SK-N-MC (cell line): ENCODE results near the gene CHTF18.

ENCODE experiments used
- DNase-seq: peaks from one replicate; pipeline ENCODE4 v3.0.0-alpha.2; 2011; ENCODE audit warnings: low read depth, low spot score
- H3K27ac ChIP-seq: fragments of 200-600 bp; sonication (generic); 2 replicates; pipeline ENCODE4 v1.5.1; 2016; ENCODE audit warnings: mixed run types
- H3K36me3 ChIP-seq: fragments of 200-600 bp; sonication (generic); 2 replicates; pipeline ENCODE4 v1.6.1; 2017; ENCODE audit warnings: antibody characterized with exemption, low read length, mixed read lengths; ENCODE audit not compliant: insufficient read depth
- H3K4me3 ChIP-seq: fragments of 200-600 bp; sonication (generic); 2 replicates; pipeline ENCODE4 v1.5.1; 2016
- H3K9ac ChIP-seq: fragments of 200-600 bp; sonication (generic); 2 replicates; pipeline ENCODE4 v1.8.0; 2017; ENCODE audit warnings: mixed run types, mixed read lengths; ENCODE audit not compliant: insufficient read length
- H3K9me3 ChIP-seq: fragments of 200-600 bp; sonication (generic); 2 replicates; pipeline ENCODE4 v1.6.1; 2017; ENCODE audit warnings: low read depth, mild to moderate bottlenecking, antibody characterized with exemption, low read length, moderate library complexity, mixed read lengths
- EZH2 ChIP-seq: fragments of 200-600 bp; sonication (generic); IDR thresholded peaks from one replicate; pipeline ENCODE4 v1.6.1; 2017; ENCODE audit warnings: antibody characterized with exemption
- FOXP2 ChIP-seq: optimal IDR thresholded peaks from 2 replicates; pipeline ENCODE3; 2011; ENCODE audit warnings: mild to moderate bottlenecking, moderate library complexity; ENCODE audit not compliant: insufficient read depth; ENCODE audit errors: extremely low read length, control extremely low read depth
- POLR2AphosphoS5 ChIP-seq: IDR thresholded peaks from 2 replicates; pipeline ENCODE4 v1.6.1; 2012; ENCODE audit warnings: mild to moderate bottlenecking, low read depth, low read length, borderline replicate concordance

CHTF18 gene

GRCh38 chr16:838741-839140, 50.3 kb downstream of the CHTF18 start:
- TF ChIP-seq POLR2AphosphoS5 (no peak), EZH2 (no peak), FOXP2 (no peak)
- Histone ChIP-seq H3K36me3 (no peaks in the 10 kb centered on the region), H3K4me3 (no peak overlapping the region), H3K9me3 (no peaks in the 10 kb centered on the region), H3K27ac (no peak overlapping the region), H3K9ac (no peak overlapping the region)
- no peak for DNase-seq

GRCh38 chr16:839643-840408, 51.4 kb downstream of the CHTF18 start:
- TF ChIP-seq POLR2AphosphoS5, result no peak
- TF ChIP-seq EZH2, result no peak
- no peak for TF ChIP-seq FOXP2
- no peaks in the 10 kb centered on the region for H3K9me3 ChIP-seq
- H3K36me3 ChIP-seq, result no peaks in the 10 kb centered on the region
- no peak overlapping the region for H3K4me3 ChIP-seq
- H3K9ac ChIP-seq, result no peak overlapping the region
- DNase-seq, result no peak
- H3K27ac ChIP-seq, result no peak overlapping the region

GRCh38 chr16:840561-841454, 52.4 kb downstream of the CHTF18 start:
- H3K9ac ChIP-seq, result no peak overlapping the region
- no peaks in the 10 kb centered on the region for H3K9me3 ChIP-seq
- H3K36me3 ChIP-seq, result no peaks in the 10 kb centered on the region
- TF ChIP-seq FOXP2 (no peak), EZH2 (no peak), POLR2AphosphoS5 (no peak)
- H3K27ac ChIP-seq, result no peak overlapping the region
- no peak overlapping the region for H3K4me3 ChIP-seq
- DNase-seq, result no peak

- TF ChIP-seq FOXP2 (no peak), POLR2AphosphoS5 (no peak), EZH2 (no peak)
- no peak overlapping the region for H3K9ac ChIP-seq
- H3K4me3 ChIP-seq, result no peak overlapping the region
- DNase-seq, result no peak
- H3K27ac ChIP-seq, result no peak overlapping the region
- H3K9me3 ChIP-seq, result no peaks in the 10 kb centered on the region
- H3K36me3 ChIP-seq, result no peaks in the 10 kb centered on the region
Measured at GRCh38 chr16:841455-842060, 53.1 kb downstream of the CHTF18 start.

- Histone ChIP-seq H3K4me3 (no peak overlapping the region), H3K36me3 (no peaks in the 10 kb centered on the region), H3K27ac (no peak overlapping the region), H3K9ac (no peak overlapping the region), H3K9me3 (no peaks in the 10 kb centered on the region)
- no peak for TF ChIP-seq POLR2AphosphoS5
- no peak for DNase-seq
Measured at GRCh38 chr16:842061-842476, 53.6 kb downstream of the CHTF18 start.

- Histone ChIP-seq H3K27ac (no peak overlapping the region), H3K36me3 (no peaks in the 10 kb centered on the region), H3K9ac (no peak overlapping the region), H3K4me3 (no peak overlapping the region), H3K9me3 (no peaks in the 10 kb centered on the region)
- DNase-seq, result no peak
- TF ChIP-seq EZH2 (no peak), FOXP2 (no peak), POLR2AphosphoS5 (no peak)
Measured at GRCh38 chr16:842711-843560, 54.5 kb downstream of the CHTF18 start.

- TF ChIP-seq EZH2 (no peak), FOXP2 (no peak), POLR2AphosphoS5 (no peak)
- Histone ChIP-seq H3K4me3 (no peak overlapping the region), H3K36me3 (no peaks in the 10 kb centered on the region), H3K9ac (no peak overlapping the region), H3K27ac (no peak overlapping the region), H3K9me3 (no peaks in the 10 kb centered on the region)
- no peak for DNase-seq
Measured at GRCh38 chr16:843771-844170, 55.4 kb downstream of the CHTF18 start.
